GM18499 (cell line): ENCODE results near the gene WWP2.
"Not testable (repeated sequence)": the region's sequence is repeated elsewhere in the genome, so short reads cannot be mapped to it uniquely, and the experiment has no call there.

Experiments used
- ATAC-seq: cut with Tn5 transposase; IDR thresholded peaks from one replicate; pipeline ENCODE4 v1.9.1; 2021; ENCODE audit warnings: moderate number of reproducible peaks; ENCODE audit not compliant: insufficient read depth, unreplicated experiment

Gene WWP2

GRCh38 chr16:69761983-69762813, at the start of gene WWP2:
TSS of gene WWP2 (plus strand) at chr16:69762332. CDS start at chr16:69787011, 24,679 bp downstream.
- no peak for ATAC-seq

GRCh38 chr16:69712914-69713581, 49.1 kb upstream of the WWP2 start:
- no peak for ATAC-seq

DNA sequence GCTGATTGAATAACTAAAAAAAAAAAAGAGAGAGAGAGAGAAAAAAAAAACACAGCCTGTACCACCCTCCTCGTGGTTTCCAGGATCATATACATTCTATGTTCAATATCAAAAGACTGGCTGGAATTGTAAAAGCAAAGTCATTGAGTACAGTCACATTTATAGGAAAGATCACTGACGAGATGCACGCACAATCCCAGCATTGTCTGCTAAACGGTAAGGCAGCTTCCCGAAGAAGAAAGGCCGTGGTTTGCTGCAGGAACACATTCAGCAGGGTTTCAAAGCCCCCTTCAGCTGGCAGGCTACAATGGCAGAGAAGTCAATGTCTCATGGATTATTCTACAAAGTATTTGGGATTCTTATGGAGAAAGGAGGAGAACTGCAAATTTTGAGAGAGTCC, 45.1 kb upstream of the WWP2 start:
- ATAC-seq: no peak

DNA sequence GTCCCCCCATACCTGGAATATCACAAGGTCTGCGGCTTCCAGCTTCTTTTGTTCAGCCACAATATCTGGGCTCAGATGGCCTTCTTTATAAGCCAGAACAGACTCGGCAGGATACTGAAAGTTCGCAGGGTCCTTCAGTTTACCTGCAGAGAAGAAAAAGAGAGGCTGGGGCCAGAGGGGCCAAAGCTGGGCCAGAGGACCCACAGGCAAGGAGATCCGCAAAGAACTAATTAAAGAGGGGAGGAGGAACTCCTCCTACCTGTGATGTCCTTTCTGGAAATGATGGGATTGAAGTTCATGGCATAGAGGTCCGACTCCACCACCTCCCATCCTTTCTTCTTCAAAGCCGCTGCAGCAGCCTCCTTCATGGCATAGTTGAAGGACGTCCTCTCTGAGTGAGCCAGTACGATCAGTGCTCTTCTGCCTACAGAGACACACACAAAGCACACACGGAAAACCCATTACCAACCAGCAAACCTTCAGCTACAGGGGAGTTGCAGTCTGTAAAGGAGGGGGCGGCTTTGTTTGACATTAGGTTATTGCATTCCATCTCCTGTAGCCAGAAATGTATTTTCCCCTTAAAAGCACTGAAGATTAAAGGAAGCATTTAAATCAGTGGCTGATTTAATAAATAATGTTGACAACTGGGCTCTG, 43.9 kb upstream of the WWP2 start:
- ATAC-seq: no peak

- ATAC-seq: no peak
These were observed 41.2 kb upstream of the WWP2 start for GRCh38 chr16:69720822-69721430.

GRCh38 chr16:69721441-69721957, 40.6 kb upstream of the WWP2 start:
- no peak for ATAC-seq

GRCh38 chr16:69724414-69724873, 37.7 kb upstream of the WWP2 start:
- no peak for ATAC-seq

DNA sequence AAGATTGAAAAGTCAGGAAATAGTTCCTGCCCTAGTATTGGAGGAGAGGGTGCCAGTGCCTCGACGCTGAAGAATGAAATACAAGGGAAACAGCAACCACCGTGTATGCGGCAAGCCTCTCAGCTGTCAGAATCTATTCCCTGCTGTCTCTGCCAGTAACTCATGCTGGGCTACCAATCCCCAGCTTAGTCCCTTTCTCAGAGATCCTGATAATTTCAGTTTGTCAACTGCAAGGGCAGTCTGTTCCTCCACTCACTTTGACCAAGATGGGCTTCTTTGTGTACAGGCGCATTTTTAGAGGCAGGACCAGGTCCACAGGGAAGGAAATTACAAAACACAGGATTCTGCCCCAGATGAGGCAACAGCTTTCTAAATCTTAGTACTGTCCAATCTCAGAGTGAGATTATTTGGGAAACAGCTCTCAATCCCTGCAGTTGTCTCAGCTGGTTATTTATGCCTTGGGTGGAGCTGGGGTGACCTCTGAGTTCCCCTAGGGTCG, 37.1 kb upstream of the WWP2 start:
- no peak for ATAC-seq

DNA sequence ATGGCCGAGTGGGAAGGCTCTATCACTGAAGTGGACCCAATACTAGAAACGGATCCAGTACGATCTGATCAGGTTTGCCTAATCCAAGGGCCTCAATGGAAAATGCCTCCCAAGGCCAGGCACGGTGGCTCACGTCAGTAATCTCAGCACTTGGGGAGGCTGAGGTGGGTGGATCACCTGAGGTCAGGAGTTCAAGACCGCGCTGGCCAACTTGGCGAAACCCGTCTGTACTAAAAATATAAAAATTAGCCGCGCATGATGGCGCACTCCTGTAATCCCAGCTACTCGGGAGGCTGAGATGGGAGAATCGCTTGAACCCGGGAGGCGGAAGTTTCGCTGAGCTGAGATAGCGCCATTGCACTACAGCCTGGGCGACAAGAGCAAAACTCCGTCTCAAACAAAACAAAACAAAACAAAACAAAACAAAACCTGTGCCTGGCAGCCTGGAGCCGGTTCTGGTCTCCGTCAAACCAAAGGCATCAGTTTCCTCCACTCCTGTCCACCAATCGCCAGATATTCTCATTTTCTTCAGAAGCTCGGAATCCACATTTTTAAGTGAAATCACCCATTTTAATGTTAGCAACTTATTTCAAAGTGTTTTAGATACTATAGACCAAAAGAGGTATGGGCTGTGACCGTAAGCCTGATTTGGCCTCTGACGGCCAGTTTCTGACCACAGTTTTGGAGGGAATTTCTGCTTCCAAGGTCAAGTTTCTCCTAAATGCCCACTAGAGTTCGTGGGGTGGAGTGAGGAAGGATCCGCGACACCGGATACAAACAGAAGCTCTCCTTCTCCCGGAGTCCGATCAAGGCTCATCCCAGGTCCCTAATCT, 36.4 kb upstream of the WWP2 start:
- no peak for ATAC-seq

DNA sequence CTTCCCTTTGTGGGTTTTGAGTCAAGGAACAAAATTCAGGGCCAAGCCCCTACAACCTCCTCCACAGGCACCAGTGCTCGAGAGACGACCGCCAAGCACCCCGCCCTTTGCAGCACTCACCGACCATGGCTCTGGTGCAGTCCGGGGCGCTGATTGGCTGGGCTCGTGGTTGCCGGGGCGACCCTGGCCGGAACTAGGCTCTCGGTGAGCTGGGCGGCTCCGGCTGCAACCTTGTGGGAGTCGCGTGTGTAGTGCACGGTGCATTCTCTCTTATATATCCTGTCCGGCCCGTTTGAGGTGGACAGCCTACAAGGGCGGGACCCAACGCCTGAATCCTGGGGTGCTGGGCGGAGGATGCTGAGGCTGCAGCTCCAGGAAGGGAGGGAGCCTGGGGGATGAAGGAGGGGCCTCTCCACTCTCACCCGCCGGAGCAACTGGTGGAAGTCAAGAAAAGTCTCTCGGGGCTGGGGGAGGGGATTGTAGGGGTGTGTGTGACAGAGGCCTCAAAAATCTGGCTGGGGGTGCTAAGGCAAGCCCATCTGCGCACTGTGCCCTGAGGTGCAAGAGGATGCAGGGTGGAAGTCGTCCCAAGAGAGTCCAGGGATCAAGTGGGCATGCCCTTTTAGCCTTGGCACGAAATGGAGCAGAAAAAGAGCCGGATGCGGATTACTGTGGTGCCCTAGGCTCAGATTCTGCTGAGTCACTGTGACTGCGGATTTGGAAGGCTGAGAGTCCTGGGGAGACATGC, 35.6 kb upstream of the WWP2 start, which contains the start of gene NQO1:
NQO1 (minus strand) TSS at position 248 of the 748 bp plus-strand sequence; CDS start at position 127, 121 bp downstream.
- ATAC-seq: peak; percentile 65

DNA sequence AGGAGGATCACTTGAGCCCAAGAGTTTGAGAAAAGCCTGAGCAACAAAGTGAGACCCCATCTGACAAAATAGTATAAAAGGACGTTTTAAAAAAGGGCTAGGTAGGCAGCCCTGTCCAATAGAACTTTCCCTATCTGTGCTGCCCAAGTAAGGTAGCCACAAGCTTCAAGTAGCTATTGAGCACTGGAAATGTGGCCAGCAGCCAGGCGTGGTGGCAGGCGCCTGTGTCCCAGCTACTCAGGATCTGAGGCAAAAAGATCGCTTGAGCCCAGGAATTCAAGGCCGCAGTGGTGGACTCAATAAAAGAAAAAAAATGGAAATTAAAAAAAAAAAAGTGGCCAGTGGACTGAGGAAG, 34.2 kb upstream of the WWP2 start:
- ATAC-seq: no peak

- not testable (repeated sequence) for ATAC-seq
These were observed 33.1 kb upstream of the WWP2 start for GRCh38 chr16:69729030-69729429.

GRCh38 chr16:69731280-69731679, 30.9 kb upstream of the WWP2 start:
- not testable (repeated sequence) for ATAC-seq

- no peak for ATAC-seq
These were observed 30.0 kb upstream of the WWP2 start for GRCh38 chr16:69732101-69732500.

- no peak for ATAC-seq
These were observed 20.6 kb upstream of the WWP2 start for GRCh38 chr16:69741519-69741918.

DNA sequence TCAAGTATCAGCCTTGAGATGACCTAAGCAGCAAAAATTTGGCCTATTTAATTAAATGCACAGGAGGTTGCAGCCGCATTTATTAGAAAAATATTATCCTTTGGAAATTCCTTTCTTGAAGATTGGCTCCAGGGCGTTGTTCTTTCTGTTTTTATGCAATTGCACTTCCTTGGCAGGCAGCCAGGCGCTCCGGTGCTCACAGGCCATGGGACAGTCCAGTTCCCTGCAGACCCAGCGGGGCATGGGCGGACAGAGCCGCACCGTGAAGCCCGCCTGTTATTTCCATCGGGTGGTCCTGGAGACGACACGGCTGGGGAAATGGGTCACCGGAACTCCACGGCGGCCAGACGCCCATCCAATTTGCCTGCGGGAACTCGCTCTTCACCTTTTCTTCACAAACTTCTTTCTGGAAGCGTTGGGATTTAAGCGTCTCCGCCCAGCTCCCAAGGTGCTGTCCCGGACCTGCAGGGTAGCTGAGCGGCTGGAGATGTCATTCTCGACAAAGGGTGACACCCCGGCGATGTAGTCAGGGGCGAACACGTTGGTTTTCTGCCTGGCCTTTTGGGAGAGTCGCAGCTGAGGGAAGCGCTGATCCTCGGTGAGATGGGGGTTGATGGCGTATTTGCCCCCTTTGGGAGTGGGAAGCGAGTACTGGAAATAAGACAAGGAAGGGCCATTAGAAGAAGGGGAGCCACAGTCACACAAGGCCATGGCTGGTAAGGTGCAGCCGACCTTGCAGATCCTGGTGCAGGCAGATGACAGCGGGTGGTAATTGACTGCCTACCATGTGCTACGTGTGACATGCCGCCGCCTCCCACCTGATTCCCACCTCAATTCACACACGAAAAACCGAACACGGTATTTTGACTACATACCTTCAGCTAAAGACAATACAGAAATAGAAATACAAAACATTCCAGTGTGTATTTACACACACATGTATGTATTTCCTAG, 19.9 kb upstream of the WWP2 start:
- ATAC-seq: no peak

DNA sequence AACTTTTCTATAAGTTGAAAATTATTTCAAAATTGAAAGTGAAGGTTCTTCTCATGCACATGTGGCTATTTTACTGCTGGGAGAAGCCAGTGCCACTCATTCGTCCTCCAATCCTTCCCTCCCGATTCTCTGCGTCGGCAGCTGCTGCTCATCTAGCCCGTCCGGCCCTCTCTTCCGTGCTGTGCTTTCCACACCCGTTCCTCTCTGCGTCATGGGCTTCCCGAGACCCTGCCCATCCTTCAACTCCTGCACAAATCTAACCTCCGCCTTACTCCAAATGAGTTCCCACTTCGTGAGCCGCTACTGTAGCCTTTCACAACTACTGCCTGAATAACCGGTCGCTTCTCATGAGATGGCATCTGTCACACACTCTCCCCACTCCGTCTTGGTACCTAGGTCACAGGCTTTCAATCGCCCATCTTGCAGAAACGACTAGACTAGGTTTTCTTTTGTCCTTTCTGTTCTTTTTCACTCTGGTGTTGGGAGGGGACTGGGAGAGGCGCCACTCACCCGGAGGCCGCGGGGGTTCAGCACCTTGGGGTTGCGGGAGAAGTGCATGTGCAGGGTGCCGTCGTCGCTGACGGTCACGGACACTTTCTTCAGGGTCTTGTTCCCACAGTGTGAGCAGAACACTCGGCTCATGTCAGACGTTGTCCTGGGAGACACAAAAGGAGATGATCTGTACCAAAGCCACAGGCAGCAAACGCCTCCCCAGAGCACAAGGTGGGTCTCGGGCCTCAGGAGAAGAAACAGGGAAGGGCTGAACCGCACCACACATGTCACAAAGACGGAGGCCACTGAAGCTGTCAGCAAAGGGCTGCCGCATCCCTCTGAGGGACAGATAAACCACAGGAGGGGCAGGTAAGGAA, 17.5 kb upstream of the WWP2 start:
- no peak for ATAC-seq
